Mesothelial cell of epicardium (in vitro differentiated cells): ENCODE results near the gene MED23. TPM values are rescaled to one million over a fixed set of nuclear protein-coding genes. Genes with fewer than 3 reads are reported as not detected.
A peak's percentile ranks its signal among the peaks of the same experiment; 100 is the strongest.

Experiments
- DNase-seq, 2 experiments: peaks; one replicate each; pipeline ENCODE4 v3.0.0; 2021; ENCODE audit warnings: low spot score in 2 of 2; ENCODE audit not compliant: unreplicated experiment in 2 of 2
- H3K27ac Mint-ChIP-seq: 2 replicates; pipeline ENCODE4 v1.8.0; 2021; ENCODE audit warnings: mixed read lengths
- H3K27me3 Mint-ChIP-seq: 2 replicates; pipeline ENCODE4 v1.8.0; 2021; ENCODE audit warnings: low read depth, mixed read lengths
- H3K36me3 Mint-ChIP-seq: 2 replicates; pipeline ENCODE4 v1.8.0; 2021; ENCODE audit warnings: mixed read lengths
- H3K4me1 Mint-ChIP-seq: 2 replicates; pipeline ENCODE4 v1.8.0; 2021; ENCODE audit warnings: mixed read lengths
- H3K4me3 Mint-ChIP-seq: 2 replicates; pipeline ENCODE4 v1.8.0; 2021; ENCODE audit warnings: mild to moderate bottlenecking, moderate library complexity, mixed read lengths
- H3K9me3 Mint-ChIP-seq: 2 replicates; pipeline ENCODE4 v1.8.0; 2021; ENCODE audit warnings: mixed read lengths
- total RNA-seq: library from RNA; stranded (reverse); gene quantifications from 3 replicates; pipeline ENCODE4 v1.2.1, GENCODE V29; 2021
- TF ChIP-seq, protein P1 (sequence below): fragments of 200-600 bp; sonication (generic); IDR thresholded peaks from one replicate; pipeline ENCODE4 v1.5.0; 2021; ENCODE audit warnings: antibody characterized with exemption; ENCODE audit not compliant: unreplicated experiment

The MED23 gene
- total RNA-seq, 1 donor from 2014 or later = 41.9 TPM

DNA sequence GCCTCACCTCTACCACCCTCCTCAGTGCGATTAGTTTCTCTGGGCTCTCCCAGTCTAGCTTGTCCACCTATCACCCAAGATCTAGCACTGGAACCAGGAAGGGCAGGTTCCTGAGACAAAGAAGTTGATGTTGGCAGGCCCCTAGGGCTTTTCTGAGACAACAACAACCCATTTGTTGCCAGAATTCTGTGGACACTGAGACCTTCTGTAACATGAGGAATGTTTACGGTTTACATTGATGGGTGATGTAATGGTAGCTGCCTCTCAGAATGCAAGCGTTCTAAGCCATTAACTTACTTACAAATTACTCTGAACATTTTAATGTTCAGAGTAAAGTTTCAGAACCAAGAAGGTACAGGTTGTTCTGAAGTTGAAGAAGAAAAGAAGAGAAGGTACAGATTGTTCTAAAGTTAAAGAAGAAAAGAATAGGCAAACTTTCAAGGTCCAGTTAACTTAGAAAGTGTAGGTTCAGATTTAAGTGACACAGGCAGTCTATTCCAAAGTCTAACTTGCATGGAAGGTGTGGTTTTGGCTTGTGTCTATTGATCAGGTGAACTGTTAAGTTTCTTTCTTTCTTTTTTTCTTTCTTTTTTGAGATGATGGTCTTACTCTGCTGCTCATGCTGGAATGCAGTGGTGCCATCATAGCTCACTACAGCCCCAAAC lies 3.7 kb upstream of the MED23 start:
- H3K36me3 Mint-ChIP-seq = no peaks in the 10 kb centered on the region

DNA sequence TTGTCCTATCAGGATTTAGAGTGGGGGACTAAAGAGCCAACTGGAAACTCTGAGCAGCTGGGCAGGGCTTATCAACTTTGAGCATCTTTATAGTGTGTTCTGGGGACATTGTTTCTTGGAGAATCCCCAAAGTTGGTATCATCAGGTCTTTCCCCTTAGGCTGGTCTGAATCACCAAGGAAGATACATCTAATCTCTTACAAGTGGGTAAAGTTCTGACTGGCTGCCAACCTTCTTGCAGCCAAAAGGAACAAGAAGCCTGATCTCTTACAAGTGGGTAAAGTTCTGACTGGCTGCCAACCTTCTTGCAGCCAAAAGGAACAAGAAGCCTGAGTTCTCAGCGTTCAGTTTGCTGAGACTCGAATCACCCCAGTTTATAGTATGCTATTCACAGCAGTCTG lies 1.6 kb upstream of the MED23 start:
- TF ChIP-seq, protein P1, sequence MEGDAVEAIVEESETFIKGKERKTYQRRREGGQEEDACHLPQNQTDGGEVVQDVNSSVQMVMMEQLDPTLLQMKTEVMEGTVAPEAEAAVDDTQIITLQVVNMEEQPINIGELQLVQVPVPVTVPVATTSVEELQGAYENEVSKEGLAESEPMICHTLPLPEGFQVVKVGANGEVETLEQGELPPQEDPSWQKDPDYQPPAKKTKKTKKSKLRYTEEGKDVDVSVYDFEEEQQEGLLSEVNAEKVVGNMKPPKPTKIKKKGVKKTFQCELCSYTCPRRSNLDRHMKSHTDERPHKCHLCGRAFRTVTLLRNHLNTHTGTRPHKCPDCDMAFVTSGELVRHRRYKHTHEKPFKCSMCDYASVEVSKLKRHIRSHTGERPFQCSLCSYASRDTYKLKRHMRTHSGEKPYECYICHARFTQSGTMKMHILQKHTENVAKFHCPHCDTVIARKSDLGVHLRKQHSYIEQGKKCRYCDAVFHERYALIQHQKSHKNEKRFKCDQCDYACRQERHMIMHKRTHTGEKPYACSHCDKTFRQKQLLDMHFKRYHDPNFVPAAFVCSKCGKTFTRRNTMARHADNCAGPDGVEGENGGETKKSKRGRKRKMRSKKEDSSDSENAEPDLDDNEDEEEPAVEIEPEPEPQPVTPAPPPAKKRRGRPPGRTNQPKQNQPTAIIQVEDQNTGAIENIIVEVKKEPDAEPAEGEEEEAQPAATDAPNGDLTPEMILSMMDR = no peak
- peaks cover 17% of the 10 kb centered on the region for H3K4me1 Mint-ChIP-seq
- peaks cover 6% of the 10 kb centered on the region for H3K27me3 Mint-ChIP-seq
- H3K27ac Mint-ChIP-seq = no peak overlapping the region
- H3K9me3 Mint-ChIP-seq = no peaks in the 10 kb centered on the region
- H3K36me3 Mint-ChIP-seq = peaks cover under 1% of the 10 kb centered on the region
- H3K4me3 Mint-ChIP-seq = no peak overlapping the region
- no peak for DNase-seq

More for the DNA sequence above, 3.7 kb upstream of the MED23 start:
- TF ChIP-seq, protein P1 = no peak
- Mint-ChIP-seq H3K4me1 (peaks cover 15% of the 10 kb centered on the region), H3K9me3 (no peaks in the 10 kb centered on the region), H3K4me3 (no peak overlapping the region), H3K27me3 (peaks cover 6% of the 10 kb centered on the region), H3K27ac (no peak overlapping the region)
- no peak for DNase-seq

DNA sequence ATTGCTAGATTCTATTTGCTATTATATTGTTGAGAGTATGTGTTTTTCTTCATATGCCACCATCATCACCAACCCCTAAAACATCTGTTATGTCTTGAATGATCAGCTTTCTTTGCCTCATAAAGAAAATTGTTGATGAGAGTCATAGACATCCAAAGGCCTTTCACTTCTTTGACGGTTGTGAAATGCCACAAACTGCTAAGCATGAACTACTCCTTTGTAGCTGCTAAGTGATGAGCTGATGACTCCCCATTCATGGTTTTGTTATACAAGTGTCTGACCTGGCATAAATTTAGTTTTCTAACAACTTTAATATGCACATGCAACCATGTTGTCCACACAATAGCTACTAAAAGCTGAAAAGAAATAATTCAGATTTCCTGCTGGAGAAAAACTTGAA lies 684 bp upstream of the MED23 start:
- TF ChIP-seq, protein P1 = no peak
- no peak overlapping the region for H3K27ac Mint-ChIP-seq
- peak overlapping the region; percentile 99 for H3K4me3 Mint-ChIP-seq
- H3K4me1 Mint-ChIP-seq = peaks cover 17% of the 10 kb centered on the region
- no peaks in the 10 kb centered on the region for H3K9me3 Mint-ChIP-seq
- no peak for DNase-seq
- peaks cover 6% of the 10 kb centered on the region for H3K27me3 Mint-ChIP-seq
- H3K36me3 Mint-ChIP-seq = peaks cover 1% of the 10 kb centered on the region

DNA sequence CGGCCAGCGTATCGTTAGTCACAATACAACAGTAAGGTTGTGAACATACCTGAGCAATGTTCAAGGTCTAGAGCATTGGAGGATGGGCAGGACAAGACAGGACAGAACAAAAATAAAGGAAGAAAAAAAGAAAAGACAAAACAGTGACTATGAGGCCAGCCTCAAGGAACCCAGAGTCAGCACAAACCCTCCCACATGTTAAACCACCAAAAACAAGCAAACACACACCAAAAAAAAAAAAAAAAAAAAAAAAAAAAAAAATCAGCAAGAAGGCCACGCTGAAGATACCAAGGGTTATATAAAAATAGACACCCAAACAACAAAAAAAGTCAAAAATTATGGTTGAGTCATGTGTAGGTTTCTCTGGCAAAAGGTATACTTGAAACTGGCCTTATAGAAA lies 12.8 kb downstream of the MED23 start:
- Mint-ChIP-seq H3K27ac (no peak overlapping the region), H3K9me3 (no peaks in the 10 kb centered on the region), H3K4me3 (no peak overlapping the region), H3K4me1 (no peaks in the 10 kb centered on the region), H3K27me3 (no peaks in the 10 kb centered on the region), H3K36me3 (peaks cover 23% of the 10 kb centered on the region)
- DNase-seq = no peak
- TF ChIP-seq, protein P1 = no peak

DNA sequence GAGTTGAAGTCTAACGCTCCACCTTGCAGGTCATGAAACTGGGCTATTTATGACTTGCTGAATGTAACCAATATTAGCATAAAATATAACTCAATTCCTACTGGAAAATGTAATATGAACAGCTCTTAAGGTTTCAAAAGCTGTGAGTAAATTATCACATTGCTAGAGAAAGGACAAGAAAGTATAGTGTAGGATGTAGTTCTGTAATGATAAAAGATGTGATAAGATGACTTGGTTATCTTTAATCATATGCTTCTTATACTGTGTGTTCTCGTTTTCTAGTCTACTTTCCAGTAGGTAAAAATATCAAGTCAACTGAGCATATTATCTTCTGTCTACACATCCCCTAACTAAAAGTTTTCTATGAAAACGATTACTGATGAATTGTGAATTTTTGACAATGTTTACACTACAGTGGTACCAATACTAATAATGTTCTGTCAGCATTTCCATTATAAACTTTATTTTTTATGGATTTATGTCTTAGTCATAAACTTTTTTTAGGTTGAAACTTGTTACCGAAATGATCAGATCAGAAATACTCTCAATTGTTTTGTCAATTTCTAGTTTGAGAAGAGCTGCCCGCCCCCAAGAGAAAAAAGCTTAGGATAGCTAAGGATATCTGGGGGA lies 14.6 kb downstream of the MED23 start:
- no peak overlapping the region for H3K27ac Mint-ChIP-seq
- no peak for DNase-seq
- TF ChIP-seq, protein P1 = no peak
- H3K4me1 Mint-ChIP-seq = no peaks in the 10 kb centered on the region
- H3K27me3 Mint-ChIP-seq = no peaks in the 10 kb centered on the region
- peaks cover 28% of the 10 kb centered on the region for H3K36me3 Mint-ChIP-seq
- no peaks in the 10 kb centered on the region for H3K9me3 Mint-ChIP-seq
- H3K4me3 Mint-ChIP-seq = no peak overlapping the region
